Activated CD4-positive, alpha-beta memory T cell treated with anti-CD3 and anti-CD28 coated beads, Interleukin-2, amount 10 ng/mL, durations not matched to agents 7 days and 5 days (primary cell): ENCODE results near the gene HPCA. TPM values are rescaled to one million over a fixed set of nuclear protein-coding genes. Genes with fewer than 3 reads are reported as not detected.
A peak's percentile ranks its signal among the peaks of the same experiment; 100 is the strongest.

Experiments used
- CTCF ChIA-PET: fragments of 350-600 bp; sonication (Branson Sonifier 250); formaldehyde crosslinking; loops from one replicate; lab custom pipeline; 2021; ENCODE audit warnings: antibody characterized with exemption, inconsistent platforms; lab: Charles Lee
- POLR2A ChIA-PET: fragments of 350-600 bp; sonication (Branson Sonifier 250); formaldehyde crosslinking; loops from one replicate; lab custom pipeline; 2021; ENCODE audit warnings: antibody characterized with exemption; lab: Charles Lee
- DNase-seq: peaks from one replicate; pipeline ENCODE4 v3.0.0-alpha.2; 2020
- H3K27ac Mint-ChIP-seq: one replicate; pipeline ENCODE4 v1.8.0; 2021; ENCODE audit warnings: mild to moderate bottlenecking, mixed read lengths
- H3K27me3 Mint-ChIP-seq: one replicate; pipeline ENCODE4 v1.8.0; 2021; ENCODE audit warnings: mixed read lengths
- H3K36me3 Mint-ChIP-seq: one replicate; pipeline ENCODE4 v1.8.0; 2021; ENCODE audit warnings: low read depth, mixed read lengths
- H3K4me1 Mint-ChIP-seq: one replicate; pipeline ENCODE4 v1.8.0; 2021; ENCODE audit warnings: mixed read lengths
- H3K4me3 Mint-ChIP-seq: one replicate; pipeline ENCODE4 v1.8.0; 2021; ENCODE audit warnings: mild to moderate bottlenecking, mixed read lengths
- H3K9me3 Mint-ChIP-seq: one replicate; pipeline ENCODE4 v1.8.0; 2021; ENCODE audit warnings: mixed read lengths
- total RNA-seq, 2 experiments: library from RNA; stranded (reverse); gene quantifications; one replicate each; pipeline ENCODE4 v1.2.3, GENCODE V29; 2021

HPCA gene
- total RNA-seq, 2 experiments from 2014 or later, result 0.38 to 0.60 TPM

DNA sequence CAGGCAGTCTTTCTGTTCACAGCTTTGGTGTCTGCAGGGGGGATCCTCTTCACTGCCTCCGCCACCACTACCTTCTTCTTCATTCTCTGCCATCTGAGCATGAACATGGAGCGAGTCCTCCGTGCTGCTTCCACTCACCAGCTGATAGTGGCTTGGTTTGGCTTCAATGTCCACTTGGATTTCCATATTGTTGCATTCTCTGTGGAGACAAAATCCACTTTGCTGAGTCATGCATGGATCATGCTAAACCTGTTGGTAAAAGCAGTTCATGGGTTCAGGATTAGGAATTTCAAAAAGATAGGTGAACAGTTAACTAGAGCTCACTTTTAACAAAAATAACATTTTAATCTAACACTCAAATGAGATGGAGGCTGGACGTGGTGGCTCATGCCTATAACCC, 50.8 kb downstream of the HPCA start:
- ChIA-PET POLR2A (interaction anchor here (1.1 to 1.6 kb wide), 3 partner anchors 11 to 124 kb away, joined by 3 to 6 read pairs (median 3); partner anchors contain the start of gene RNF19B), CTCF (interaction anchor here (0.8 to 1.6 kb wide), 4 partner anchors 44 to 190 kb away, joined by 3 to 8 read pairs (median 4); partner anchors contain the start of gene AZIN2)
- peaks cover 58% of the 10 kb centered on the region for H3K4me1 Mint-ChIP-seq
- DNase-seq, result no peak
- peaks cover 53% of the 10 kb centered on the region for H3K36me3 Mint-ChIP-seq
- no peak overlapping the region for H3K4me3 Mint-ChIP-seq
- no peak overlapping the region for H3K27ac Mint-ChIP-seq
- no peaks in the 10 kb centered on the region for H3K9me3 Mint-ChIP-seq
- no peaks in the 10 kb centered on the region for H3K27me3 Mint-ChIP-seq

DNA sequence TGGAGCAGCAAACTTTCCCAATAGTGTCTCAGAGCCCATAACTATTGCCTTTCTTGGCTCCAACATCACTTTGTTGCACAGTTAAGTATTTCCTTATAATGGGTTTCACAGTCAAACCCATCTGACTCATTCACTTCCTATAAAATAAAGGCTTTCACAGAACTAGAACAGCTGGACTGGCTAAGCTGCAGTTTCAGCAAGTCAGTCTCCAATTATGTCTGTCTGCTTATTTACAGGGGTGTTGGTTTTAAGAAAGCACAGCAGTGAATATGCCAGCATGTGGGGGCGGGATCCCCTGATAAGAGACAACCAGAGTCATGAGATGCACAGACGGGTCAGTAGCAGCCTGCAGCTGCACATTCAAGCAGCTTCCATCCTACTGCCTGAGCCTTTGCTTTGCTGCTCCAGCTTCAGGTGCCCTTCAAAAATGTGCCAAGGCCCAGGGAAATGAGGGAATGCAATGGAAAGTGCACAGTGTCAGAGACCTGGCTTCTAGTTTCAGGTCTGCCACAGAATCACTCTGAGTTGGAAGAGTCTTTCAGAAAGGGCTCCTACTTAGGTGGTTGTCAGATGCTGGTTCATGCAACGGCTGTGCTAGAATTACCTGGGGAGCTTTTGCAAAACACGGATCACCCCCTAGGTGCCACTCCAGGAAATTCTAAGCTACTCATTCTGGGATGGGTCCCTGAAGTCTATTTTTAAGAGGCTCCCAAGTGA, 53.5 kb downstream of the HPCA start:
- H3K9me3 Mint-ChIP-seq, result no peaks in the 10 kb centered on the region
- H3K36me3 Mint-ChIP-seq, result peaks cover 70% of the 10 kb centered on the region
- POLR2A ChIA-PET, result interaction anchor here (0.6 to 2.8 kb wide), 10 partner anchors 8 to 61 kb away, joined by 3 to 7 read pairs (median 5); partner anchors contain the start of gene RNF19B
- peak overlapping the region; percentile 71 for H3K27ac Mint-ChIP-seq
- no peaks in the 10 kb centered on the region for H3K27me3 Mint-ChIP-seq
- peak; percentile 30 for DNase-seq
- no peak overlapping the region for H3K4me3 Mint-ChIP-seq
- H3K4me1 Mint-ChIP-seq, result peaks cover 57% of the 10 kb centered on the region
- CTCF ChIA-PET, result interaction anchor here (0.6 to 1.2 kb wide), 6 partner anchors 13 to 419 kb away, joined by 3 to 5 read pairs (median 3); no protein-coding TSS in a partner anchor

DNA sequence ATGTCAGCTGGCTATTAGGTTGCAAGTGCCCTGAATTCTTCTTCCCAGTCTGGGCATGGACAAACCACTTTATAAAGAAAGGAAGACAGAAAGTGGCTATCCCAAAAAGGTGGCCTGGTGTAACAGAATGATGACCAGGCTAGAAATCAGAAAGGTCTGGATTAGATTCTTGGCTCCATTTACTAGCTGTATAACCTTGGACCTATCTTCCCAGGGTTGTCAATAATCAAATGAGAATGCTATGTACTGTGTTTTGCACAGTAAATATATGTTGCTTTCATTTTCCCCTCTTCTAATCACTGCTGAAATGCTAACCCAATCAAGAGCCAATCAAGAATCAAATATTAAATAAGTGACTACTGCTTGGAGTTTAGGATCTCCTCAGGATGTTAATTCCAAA, 57.9 kb downstream of the HPCA start:
- Mint-ChIP-seq H3K27me3 (no peaks in the 10 kb centered on the region), H3K4me1 (peaks cover 41% of the 10 kb centered on the region), H3K36me3 (peaks cover 76% of the 10 kb centered on the region), H3K27ac (no peak overlapping the region), H3K4me3 (no peak overlapping the region), H3K9me3 (no peaks in the 10 kb centered on the region)
- ChIA-PET CTCF (interaction anchor here (1.6 to 1.7 kb wide), 3 partner anchors 10 to 57 kb away, joined by 5 to 10 read pairs (median 6); no protein-coding TSS in a partner anchor), POLR2A (interaction anchor here (0.8 to 2.2 kb wide), 2 partner anchors 18 to 21 kb away, joined by 4 to 6 read pairs; partner anchors contain the start of gene RNF19B)
- no peak for DNase-seq

Other genes with a start within 250 kb of the HPCA start
- 10 to 100 TPM; 58.1 to 60.4 TPM for gene ZBTB8OS, start 235.9 kb upstream of the HPCA start, total RNA-seq
- gene RBBP4, start 235.3 kb upstream of the HPCA start, total RNA-seq, result 100 to 1,000 TPM; 271 to 277 TPM
- not detected for gene SYNC, start 183.7 kb upstream of the HPCA start, total RNA-seq
- gene YARS1, start 69.1 kb upstream of the HPCA start, total RNA-seq, result 100 to 1,000 TPM; 204 to 214 TPM
- 10 to 100 TPM; 78.4 to 84.0 TPM for gene S100PBP, start 68.8 kb upstream of the HPCA start, total RNA-seq
- gene FNDC5, start 15.6 kb upstream of the HPCA start, total RNA-seq, result not detected
- gene TMEM54, start 14.9 kb downstream of the HPCA start, total RNA-seq, result not detected
- gene RNF19B, start 78.3 kb downstream of the HPCA start, total RNA-seq, result 10 to 100 TPM; 42.9 to 46.9 TPM
- gene AK2, start 150.4 kb downstream of the HPCA start, total RNA-seq, result 100 to 1,000 TPM; 189 to 192 TPM
- 1 to 10 TPM; 3.9 to 4.5 TPM for gene AZIN2, start 194.7 kb downstream of the HPCA start, total RNA-seq